ENCODE data around the gene TRABD2B. TPM values are rescaled to one million over a fixed set of nuclear protein-coding genes. Genes with fewer than 3 reads are reported as not detected.

The TRABD2B gene
- total RNA-seq, 1 experiment from 2014 or later: 10.3 TPM

DNA sequence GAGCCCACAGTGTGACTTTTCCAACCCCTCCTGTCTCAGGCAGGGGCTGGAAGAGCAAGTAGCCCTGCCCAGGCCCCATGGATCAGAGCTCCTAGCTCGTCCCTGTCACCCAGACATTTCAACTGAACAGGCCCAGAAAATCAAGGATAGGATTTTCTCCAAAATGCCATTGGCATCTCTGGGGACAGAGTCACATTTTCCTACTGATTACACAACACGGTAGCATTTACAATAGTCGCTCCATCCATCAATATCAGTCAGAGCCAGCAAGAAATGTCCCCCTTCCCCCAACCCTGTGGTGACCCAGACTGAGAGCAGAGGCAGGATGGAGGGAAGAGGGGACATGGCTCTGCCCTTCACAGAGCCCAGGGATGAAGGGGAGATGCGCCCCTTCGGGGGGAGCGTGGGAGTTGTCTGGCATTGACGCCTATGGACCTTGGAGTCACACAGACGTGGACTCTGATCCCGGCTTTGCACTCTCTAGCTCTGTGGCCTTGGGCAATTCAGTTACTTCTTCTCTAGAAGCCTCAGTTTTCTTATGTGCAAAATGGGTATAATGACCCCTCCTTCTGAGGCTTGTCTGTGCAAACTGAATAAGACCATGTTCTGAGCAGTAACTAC is 283.7 kb downstream of the TRABD2B start:
- Mint-ChIP-seq H3K9me3 (no peaks in the 10 kb centered on the region), H3K4me1 (peaks cover 34% of the 10 kb centered on the region), H3K4me3 (no peak overlapping the region), H3K27ac (no peak overlapping the region), H3K36me3 (no peaks in the 10 kb centered on the region), H3K27me3 (ENCODE audit: low read depth) (peaks cover 95% of the 10 kb centered on the region)
- DNase-seq (ENCODE audit: low spot score) (no peak), ATAC-seq (no peak)
- TF ChIP-seq, protein P1, sequence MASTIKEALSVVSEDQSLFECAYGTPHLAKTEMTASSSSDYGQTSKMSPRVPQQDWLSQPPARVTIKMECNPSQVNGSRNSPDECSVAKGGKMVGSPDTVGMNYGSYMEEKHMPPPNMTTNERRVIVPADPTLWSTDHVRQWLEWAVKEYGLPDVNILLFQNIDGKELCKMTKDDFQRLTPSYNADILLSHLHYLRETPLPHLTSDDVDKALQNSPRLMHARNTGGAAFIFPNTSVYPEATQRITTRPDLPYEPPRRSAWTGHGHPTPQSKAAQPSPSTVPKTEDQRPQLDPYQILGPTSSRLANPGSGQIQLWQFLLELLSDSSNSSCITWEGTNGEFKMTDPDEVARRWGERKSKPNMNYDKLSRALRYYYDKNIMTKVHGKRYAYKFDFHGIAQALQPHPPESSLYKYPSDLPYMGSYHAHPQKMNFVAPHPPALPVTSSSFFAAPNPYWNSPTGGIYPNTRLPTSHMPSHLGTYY (CRISPR knock-in tag; IDR thresholded peaks at IDR 0.05): no peak
- TF ChIP-seq TP53 (CRISPR knock-in tag; IDR thresholded peaks at IDR 0.05) (no peak), HMGA2 (CRISPR knock-in tag; IDR thresholded peaks at IDR 0.05) (no peak), ZNF317 (CRISPR knock-in tag; IDR thresholded peaks at IDR 0.05; ENCODE audit: borderline replicate concordance, low read depth) (no peak), GABPB1 (CRISPR knock-in tag; IDR thresholded peaks at IDR 0.05) (no peak), PRRX2 (CRISPR knock-in tag; IDR thresholded peaks at IDR 0.05) (no peak), ZNF671 (CRISPR knock-in tag; IDR thresholded peaks at IDR 0.05) (no peak)
- TF ChIP-seq, protein P2, sequence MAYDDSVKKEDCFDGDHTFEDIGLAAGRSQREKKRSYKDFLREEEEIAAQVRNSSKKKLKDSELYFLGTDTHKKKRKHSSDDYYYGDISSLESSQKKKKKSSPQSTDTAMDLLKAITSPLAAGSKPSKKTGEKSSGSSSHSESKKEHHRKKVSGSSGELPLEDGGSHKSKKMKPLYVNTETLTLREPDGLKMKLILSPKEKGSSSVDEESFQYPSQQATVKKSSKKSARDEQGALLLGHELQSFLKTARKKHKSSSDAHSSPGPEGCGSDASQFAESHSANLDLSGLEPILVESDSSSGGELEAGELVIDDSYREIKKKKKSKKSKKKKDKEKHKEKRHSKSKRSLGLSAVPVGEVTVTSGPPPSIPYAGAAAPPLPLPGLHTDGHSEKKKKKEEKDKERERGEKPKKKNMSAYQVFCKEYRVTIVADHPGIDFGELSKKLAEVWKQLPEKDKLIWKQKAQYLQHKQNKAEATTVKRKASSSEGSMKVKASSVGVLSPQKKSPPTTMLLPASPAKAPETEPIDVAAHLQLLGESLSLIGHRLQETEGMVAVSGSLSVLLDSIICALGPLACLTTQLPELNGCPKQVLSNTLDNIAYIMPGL (CRISPR knock-in tag; IDR thresholded peaks at IDR 0.05): no peak
- TF ChIP-seq, protein P3, sequence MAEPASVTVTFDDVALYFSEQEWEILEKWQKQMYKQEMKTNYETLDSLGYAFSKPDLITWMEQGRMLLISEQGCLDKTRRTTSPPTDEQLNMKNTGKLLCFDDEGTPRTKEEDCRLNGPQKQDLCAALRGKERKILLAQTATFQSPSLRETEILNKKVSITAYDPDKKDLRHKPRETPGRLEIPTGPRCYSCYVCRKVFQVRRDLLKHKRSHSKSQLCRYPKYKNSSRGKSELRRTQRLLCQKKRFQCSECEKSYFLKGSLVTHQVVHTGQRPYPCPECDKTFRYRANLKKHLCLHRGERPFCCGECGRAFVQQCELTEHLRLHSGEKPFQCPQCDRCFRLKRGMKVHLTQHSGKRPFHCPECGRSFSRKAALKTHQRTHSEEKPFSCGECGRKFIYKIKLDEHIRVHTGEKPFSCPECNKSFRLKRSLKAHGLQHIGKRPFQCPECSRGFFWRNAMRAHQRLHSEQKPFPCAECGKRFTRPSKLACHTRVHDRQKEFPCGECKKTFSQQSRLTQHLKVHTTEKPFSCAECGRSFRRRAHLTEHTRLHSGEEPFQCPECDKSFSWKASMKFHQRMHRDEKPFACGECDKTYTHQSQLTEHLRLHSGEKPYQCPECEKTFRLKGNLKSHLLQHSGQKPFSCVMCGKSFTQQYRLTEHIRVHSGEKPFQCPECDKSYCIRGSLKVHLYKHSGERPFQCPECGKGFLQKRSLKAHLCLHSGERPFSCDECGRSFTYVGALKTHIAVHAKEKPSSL (CRISPR knock-in tag; conservative IDR thresholded peaks at IDR 0.05): no peak
- TF ChIP-seq, protein P4, sequence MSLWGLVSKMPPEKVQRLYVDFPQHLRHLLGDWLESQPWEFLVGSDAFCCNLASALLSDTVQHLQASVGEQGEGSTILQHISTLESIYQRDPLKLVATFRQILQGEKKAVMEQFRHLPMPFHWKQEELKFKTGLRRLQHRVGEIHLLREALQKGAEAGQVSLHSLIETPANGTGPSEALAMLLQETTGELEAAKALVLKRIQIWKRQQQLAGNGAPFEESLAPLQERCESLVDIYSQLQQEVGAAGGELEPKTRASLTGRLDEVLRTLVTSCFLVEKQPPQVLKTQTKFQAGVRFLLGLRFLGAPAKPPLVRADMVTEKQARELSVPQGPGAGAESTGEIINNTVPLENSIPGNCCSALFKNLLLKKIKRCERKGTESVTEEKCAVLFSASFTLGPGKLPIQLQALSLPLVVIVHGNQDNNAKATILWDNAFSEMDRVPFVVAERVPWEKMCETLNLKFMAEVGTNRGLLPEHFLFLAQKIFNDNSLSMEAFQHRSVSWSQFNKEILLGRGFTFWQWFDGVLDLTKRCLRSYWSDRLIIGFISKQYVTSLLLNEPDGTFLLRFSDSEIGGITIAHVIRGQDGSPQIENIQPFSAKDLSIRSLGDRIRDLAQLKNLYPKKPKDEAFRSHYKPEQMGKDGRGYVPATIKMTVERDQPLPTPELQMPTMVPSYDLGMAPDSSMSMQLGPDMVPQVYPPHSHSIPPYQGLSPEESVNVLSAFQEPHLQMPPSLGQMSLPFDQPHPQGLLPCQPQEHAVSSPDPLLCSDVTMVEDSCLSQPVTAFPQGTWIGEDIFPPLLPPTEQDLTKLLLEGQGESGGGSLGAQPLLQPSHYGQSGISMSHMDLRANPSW (CRISPR knock-in tag; conservative IDR thresholded peaks at IDR 0.05; ENCODE audit: low read depth): no peak
- TF ChIP-seq, protein P5, sequence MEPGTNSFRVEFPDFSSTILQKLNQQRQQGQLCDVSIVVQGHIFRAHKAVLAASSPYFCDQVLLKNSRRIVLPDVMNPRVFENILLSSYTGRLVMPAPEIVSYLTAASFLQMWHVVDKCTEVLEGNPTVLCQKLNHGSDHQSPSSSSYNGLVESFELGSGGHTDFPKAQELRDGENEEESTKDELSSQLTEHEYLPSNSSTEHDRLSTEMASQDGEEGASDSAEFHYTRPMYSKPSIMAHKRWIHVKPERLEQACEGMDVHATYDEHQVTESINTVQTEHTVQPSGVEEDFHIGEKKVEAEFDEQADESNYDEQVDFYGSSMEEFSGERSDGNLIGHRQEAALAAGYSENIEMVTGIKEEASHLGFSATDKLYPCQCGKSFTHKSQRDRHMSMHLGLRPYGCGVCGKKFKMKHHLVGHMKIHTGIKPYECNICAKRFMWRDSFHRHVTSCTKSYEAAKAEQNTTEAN (CRISPR knock-in tag; IDR thresholded peaks at IDR 0.05): no peak
- TF ChIP-seq, protein P6, sequence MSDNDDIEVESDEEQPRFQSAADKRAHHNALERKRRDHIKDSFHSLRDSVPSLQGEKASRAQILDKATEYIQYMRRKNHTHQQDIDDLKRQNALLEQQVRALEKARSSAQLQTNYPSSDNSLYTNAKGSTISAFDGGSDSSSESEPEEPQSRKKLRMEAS (CRISPR knock-in tag; IDR thresholded peaks at IDR 0.05): no peak
- ChIA-PET CTCF (interaction anchor here (5.3 kb wide), 1 partner anchor 13 kb away, joined by 49 read pairs; no protein-coding TSS in a partner anchor), POLR2A (no interaction called here)

DNA sequence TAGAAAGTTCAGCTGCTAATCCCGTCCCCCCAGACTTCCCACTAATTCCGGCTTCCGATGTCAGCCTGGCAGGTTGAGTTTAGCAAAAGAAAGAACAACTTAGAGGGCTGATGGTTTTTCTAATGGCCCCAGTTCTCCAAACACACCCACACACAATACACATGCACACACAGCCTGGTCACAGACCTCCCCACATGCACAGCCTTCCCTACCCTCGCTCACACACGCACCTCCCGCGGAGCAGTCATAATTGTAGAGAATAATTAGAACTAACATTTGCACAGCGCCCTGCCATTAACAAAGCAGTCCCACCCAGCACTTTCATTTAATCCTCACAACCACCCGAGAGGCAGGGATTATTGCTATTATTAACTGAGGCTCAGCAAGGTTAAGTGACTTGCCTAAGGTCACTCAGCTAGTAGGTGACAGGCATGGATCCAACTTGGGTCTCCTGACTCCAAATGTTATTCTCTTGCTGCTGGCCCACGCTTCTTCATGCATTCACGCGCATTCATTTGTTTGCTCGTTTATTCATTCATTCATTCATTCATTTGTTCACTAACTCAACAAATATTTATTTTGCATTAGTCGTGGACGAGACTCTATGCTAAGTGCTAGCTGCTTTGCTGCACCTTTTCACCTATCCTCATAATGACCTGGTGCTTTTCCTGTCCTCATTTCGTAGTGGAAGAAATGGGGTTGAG is 284.4 kb downstream of the TRABD2B start:
- ATAC-seq: no peak
- Mint-ChIP-seq H3K4me1 (peaks cover 38% of the 10 kb centered on the region), H3K36me3 (no peaks in the 10 kb centered on the region), H3K4me3 (no peak overlapping the region), H3K27ac (no peak overlapping the region), H3K9me3 (no peaks in the 10 kb centered on the region), H3K27me3 (ENCODE audit: low read depth) (peaks cover 95% of the 10 kb centered on the region)
- DNase-seq (ENCODE audit: low spot score): no peak
- CTCF ChIA-PET: interaction anchor here (5.1 to 5.7 kb wide), 3 partner anchors 13 to 278 kb away, joined by 46 to 154 read pairs (median 62); partner anchors contain the start of gene FOXD2
- POLR2A ChIA-PET: no interaction called here
- TF ChIP-seq, protein P7, sequence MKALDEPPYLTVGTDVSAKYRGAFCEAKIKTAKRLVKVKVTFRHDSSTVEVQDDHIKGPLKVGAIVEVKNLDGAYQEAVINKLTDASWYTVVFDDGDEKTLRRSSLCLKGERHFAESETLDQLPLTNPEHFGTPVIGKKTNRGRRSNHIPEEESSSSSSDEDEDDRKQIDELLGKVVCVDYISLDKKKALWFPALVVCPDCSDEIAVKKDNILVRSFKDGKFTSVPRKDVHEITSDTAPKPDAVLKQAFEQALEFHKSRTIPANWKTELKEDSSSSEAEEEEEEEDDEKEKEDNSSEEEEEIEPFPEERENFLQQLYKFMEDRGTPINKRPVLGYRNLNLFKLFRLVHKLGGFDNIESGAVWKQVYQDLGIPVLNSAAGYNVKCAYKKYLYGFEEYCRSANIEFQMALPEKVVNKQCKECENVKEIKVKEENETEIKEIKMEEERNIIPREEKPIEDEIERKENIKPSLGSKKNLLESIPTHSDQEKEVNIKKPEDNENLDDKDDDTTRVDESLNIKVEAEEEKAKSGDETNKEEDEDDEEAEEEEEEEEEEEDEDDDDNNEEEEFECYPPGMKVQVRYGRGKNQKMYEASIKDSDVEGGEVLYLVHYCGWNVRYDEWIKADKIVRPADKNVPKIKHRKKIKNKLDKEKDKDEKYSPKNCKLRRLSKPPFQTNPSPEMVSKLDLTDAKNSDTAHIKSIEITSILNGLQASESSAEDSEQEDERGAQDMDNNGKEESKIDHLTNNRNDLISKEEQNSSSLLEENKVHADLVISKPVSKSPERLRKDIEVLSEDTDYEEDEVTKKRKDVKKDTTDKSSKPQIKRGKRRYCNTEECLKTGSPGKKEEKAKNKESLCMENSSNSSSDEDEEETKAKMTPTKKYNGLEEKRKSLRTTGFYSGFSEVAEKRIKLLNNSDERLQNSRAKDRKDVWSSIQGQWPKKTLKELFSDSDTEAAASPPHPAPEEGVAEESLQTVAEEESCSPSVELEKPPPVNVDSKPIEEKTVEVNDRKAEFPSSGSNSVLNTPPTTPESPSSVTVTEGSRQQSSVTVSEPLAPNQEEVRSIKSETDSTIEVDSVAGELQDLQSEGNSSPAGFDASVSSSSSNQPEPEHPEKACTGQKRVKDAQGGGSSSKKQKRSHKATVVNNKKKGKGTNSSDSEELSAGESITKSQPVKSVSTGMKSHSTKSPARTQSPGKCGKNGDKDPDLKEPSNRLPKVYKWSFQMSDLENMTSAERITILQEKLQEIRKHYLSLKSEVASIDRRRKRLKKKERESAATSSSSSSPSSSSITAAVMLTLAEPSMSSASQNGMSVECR (CRISPR knock-in tag; IDR thresholded peaks at IDR 0.05; ENCODE audit: borderline replicate concordance): no peak
- TF ChIP-seq, protein P8, sequence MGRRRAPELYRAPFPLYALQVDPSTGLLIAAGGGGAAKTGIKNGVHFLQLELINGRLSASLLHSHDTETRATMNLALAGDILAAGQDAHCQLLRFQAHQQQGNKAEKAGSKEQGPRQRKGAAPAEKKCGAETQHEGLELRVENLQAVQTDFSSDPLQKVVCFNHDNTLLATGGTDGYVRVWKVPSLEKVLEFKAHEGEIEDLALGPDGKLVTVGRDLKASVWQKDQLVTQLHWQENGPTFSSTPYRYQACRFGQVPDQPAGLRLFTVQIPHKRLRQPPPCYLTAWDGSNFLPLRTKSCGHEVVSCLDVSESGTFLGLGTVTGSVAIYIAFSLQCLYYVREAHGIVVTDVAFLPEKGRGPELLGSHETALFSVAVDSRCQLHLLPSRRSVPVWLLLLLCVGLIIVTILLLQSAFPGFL (CRISPR knock-in tag; IDR thresholded peaks at IDR 0.05; ENCODE audit: borderline replicate concordance): no peak
- TF ChIP-seq ZNF317 (CRISPR knock-in tag; IDR thresholded peaks at IDR 0.05; ENCODE audit: borderline replicate concordance, low read depth): no peak
- no peak for TF ChIP-seq NFE2L1 (CRISPR knock-in tag; IDR thresholded peaks at IDR 0.05)
- no peak for TF ChIP-seq ELF4 (CRISPR knock-in tag; IDR thresholded peaks at IDR 0.05; ENCODE audit: low read depth)

Measured in WTC11 (cell line).